ENCODE data around the gene CACNG5. TPM values are rescaled to one million over a fixed set of nuclear protein-coding genes. Genes with fewer than 3 reads are reported as not detected.

CACNG5 gene
- polyA plus RNA-seq, 1 donor from 2014 or later, result not detected

GRCh38 chr17:66858226-66859083 is 23.5 kb downstream of the CACNG5 start:
- Histone ChIP-seq H3K36me3 (ENCODE audit: insufficient read depth, low read length) (no peaks in the 10 kb centered on the region), H3F3A (ENCODE audit: insufficient read depth, low read length, poor library complexity, severe bottlenecking) (no peaks in the 10 kb centered on the region)

DNA sequence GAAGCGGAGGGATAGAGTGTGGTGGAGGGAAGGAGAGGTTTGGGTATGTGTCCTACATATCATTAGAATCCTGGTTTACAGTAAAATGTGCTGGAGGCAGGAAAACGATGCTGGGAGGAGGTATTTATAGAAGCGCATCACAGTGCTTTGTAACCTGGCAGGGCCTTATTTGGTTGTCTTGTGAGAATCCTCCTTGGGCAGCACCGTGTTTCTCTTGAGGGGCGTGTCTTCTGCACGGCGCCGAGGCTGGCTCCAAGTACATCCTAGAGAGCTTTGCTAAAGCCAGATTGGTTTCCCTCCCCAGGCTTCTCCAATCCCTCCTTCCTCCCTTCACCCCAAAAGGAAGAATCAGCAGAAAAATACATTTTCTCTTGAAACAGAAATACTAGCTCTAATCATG is 24.4 kb downstream of the CACNG5 start:
- Histone ChIP-seq H3K9ac (ENCODE audit: low read length) (no peak overlapping the region), H3K27ac (ENCODE audit: low read length) (no peak overlapping the region)
- TF ChIP-seq EZH2 (IDR thresholded peaks at IDR 0.05; ENCODE audit: borderline replicate concordance, insufficient read depth, low read length, poor library complexity, severe bottlenecking) (no peak), POLR2AphosphoS5 (IDR thresholded peaks at IDR 0.05) (no peak), MXI1 (conservative IDR thresholded peaks at IDR 0.05; ENCODE audit: poor library complexity, severe bottlenecking) (no peak), TAF1 (IDR thresholded peaks at IDR 0.05; ENCODE audit: low read depth) (no peak), CTCF (IDR thresholded peaks at IDR 0.05; ENCODE audit: poor library complexity, severe bottlenecking) (no peak), RAD21 (conservative IDR thresholded peaks at IDR 0.05) (no peak)
- TF ChIP-seq, protein P1, sequence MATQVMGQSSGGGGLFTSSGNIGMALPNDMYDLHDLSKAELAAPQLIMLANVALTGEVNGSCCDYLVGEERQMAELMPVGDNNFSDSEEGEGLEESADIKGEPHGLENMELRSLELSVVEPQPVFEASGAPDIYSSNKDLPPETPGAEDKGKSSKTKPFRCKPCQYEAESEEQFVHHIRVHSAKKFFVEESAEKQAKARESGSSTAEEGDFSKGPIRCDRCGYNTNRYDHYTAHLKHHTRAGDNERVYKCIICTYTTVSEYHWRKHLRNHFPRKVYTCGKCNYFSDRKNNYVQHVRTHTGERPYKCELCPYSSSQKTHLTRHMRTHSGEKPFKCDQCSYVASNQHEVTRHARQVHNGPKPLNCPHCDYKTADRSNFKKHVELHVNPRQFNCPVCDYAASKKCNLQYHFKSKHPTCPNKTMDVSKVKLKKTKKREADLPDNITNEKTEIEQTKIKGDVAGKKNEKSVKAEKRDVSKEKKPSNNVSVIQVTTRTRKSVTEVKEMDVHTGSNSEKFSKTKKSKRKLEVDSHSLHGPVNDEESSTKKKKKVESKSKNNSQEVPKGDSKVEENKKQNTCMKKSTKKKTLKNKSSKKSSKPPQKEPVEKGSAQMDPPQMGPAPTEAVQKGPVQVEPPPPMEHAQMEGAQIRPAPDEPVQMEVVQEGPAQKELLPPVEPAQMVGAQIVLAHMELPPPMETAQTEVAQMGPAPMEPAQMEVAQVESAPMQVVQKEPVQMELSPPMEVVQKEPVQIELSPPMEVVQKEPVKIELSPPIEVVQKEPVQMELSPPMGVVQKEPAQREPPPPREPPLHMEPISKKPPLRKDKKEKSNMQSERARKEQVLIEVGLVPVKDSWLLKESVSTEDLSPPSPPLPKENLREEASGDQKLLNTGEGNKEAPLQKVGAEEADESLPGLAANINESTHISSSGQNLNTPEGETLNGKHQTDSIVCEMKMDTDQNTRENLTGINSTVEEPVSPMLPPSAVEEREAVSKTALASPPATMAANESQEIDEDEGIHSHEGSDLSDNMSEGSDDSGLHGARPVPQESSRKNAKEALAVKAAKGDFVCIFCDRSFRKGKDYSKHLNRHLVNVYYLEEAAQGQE (IDR thresholded peaks at IDR 0.05; ENCODE audit: borderline replicate concordance), result no peak

More at GRCh38 chr17:66858226-66859083, 23.5 kb downstream of the CACNG5 start:
- Histone ChIP-seq H3K4me2 (ENCODE audit: low read length) (no peak overlapping the region), H3K27ac (ENCODE audit: low read length) (no peak overlapping the region), H3K27me3 (ENCODE audit: insufficient read depth, low read depth, low read length) (no peaks in the 10 kb centered on the region), H3K9ac (ENCODE audit: low read length) (no peak overlapping the region), H4K20me1 (ENCODE audit: insufficient read depth) (no peaks in the 10 kb centered on the region), H3K79me2 (replicated peaks; ENCODE audit: insufficient read depth, low read length) (no peaks in the 10 kb centered on the region), H3K9me3 (ENCODE audit: low read length) (no peaks in the 10 kb centered on the region), H3K9me2 (ENCODE audit: insufficient read depth, low read length) (no peaks in the 10 kb centered on the region), H3K4me3 (ENCODE audit: low read length) (no peak overlapping the region), H2AFZ (ENCODE audit: low read depth, low read length) (no peak overlapping the region)
- TF ChIP-seq SMC3 (conservative IDR thresholded peaks at IDR 0.05; ENCODE audit: poor library complexity) (no peak), RAD21 (conservative IDR thresholded peaks at IDR 0.05) (no peak), TAF1 (IDR thresholded peaks at IDR 0.05; ENCODE audit: low read depth) (no peak), EZH2 (IDR thresholded peaks at IDR 0.05; ENCODE audit: borderline replicate concordance, insufficient read depth, low read length, poor library complexity, severe bottlenecking) (no peak), EP300 (conservative IDR thresholded peaks at IDR 0.05; ENCODE audit: poor library complexity, severe bottlenecking) (no peak), CTCF (IDR thresholded peaks at IDR 0.05; ENCODE audit: poor library complexity, severe bottlenecking) (no peak), MXI1 (conservative IDR thresholded peaks at IDR 0.05; ENCODE audit: poor library complexity, severe bottlenecking) (no peak), POLR2AphosphoS5 (IDR thresholded peaks at IDR 0.05) (no peak)
- TF ChIP-seq, protein P1 (IDR thresholded peaks at IDR 0.05; ENCODE audit: borderline replicate concordance), result no peak

More for the DNA sequence above, 24.4 kb downstream of the CACNG5 start:
- H3K36me3 ChIP-seq (ENCODE audit: insufficient read depth, low read length), result no peaks in the 10 kb centered on the region
- H3K9me2 ChIP-seq (ENCODE audit: insufficient read depth, low read length), result no peaks in the 10 kb centered on the region
- no peaks in the 10 kb centered on the region for H3K27me3 ChIP-seq (ENCODE audit: insufficient read depth, low read depth, low read length)
- H3K4me2 ChIP-seq (ENCODE audit: low read length), result no peak overlapping the region
- H2AFZ ChIP-seq (ENCODE audit: low read depth, low read length), result no peak overlapping the region
- no peaks in the 10 kb centered on the region for H3K79me2 ChIP-seq (replicated peaks; ENCODE audit: insufficient read depth, low read length)
- no peak overlapping the region for H3K4me3 ChIP-seq (ENCODE audit: low read length)
- no peaks in the 10 kb centered on the region for H3F3A ChIP-seq (ENCODE audit: insufficient read depth, low read length, poor library complexity, severe bottlenecking)
- H3K9me3 ChIP-seq (ENCODE audit: low read length), result no peaks in the 10 kb centered on the region
- no peaks in the 10 kb centered on the region for H4K20me1 ChIP-seq (ENCODE audit: insufficient read depth)

All from neural cell (in vitro differentiated cells).